ENCODE results near the gene ACY1.

- no peak for TF ChIP-seq CTCF (optimal IDR thresholded peaks at IDR 0.05 in 1 of 3, IDR thresholded peaks at IDR 0.05 in 1 of 3, conservative IDR thresholded peaks at IDR 0.05 in 1 of 3; ENCODE audit: extremely low read depth in 1 of 3, insufficient read depth in 2 of 3, low read length in 3 of 3)
- no peak for TF ChIP-seq EZH2 (IDR thresholded peaks at IDR 0.05; ENCODE audit: low read length)
Measured at GRCh38 chr3:51985063-51985462, 1.7 kb downstream of the ACY1 start.
